GM13976 (cell line): ENCODE results near the gene SFT2D3.

Experiments
- DNase-seq: peaks from one replicate; pipeline ENCODE4 v3.0.0; 2012; ENCODE audit warnings: low spot score
- CTCF ChIP-seq: IDR thresholded peaks from 2 replicates; pipeline ENCODE4 v1.5.1; 2012; ENCODE audit warnings: borderline replicate concordance, mild to moderate bottlenecking; ENCODE audit not compliant: insufficient read depth; ENCODE audit errors: extremely low read depth, missing control alignments, control extremely low read depth
- in situ Hi-C: fragments of 300-500 bp; cut with MboI; formaldehyde crosslinking; loops from one replicate; pipeline ENCODE4 v1.12.0; 2022; ENCODE audit warnings: low sequenced_read_pairs, mixed read lengths, inconsistent platforms; ENCODE audit not compliant: unreplicated experiment

SFT2D3 gene

GRCh38 chr2:127655209-127656073, 45.9 kb upstream of the SFT2D3 start:
- TF ChIP-seq CTCF: no peak
- in situ Hi-C loops: no loop called here
- DNase-seq: no peak

GRCh38 chr2:127656569-127657231, 44.6 kb upstream of the SFT2D3 start:
- no peak for TF ChIP-seq CTCF
- in situ Hi-C loops: no loop called here
- no peak for DNase-seq

- DNase-seq: no peak
- in situ Hi-C loops: no loop called here
- TF ChIP-seq CTCF: no peak
Observed at GRCh38 chr2:127657232-127657595, 44.1 kb upstream of the SFT2D3 start.

GRCh38 chr2:127658146-127658545, 43.2 kb upstream of the SFT2D3 start:
- DNase-seq: no peak
- in situ Hi-C loops: no loop called here
- no peak for TF ChIP-seq CTCF

- in situ Hi-C loops: no loop called here
- DNase-seq: no peak
- TF ChIP-seq CTCF: no peak
Observed at GRCh38 chr2:127658641-127659407, 42.5 kb upstream of the SFT2D3 start.

- no peak for TF ChIP-seq CTCF
- DNase-seq: no peak
- in situ Hi-C loops: no loop called here
Observed at GRCh38 chr2:127659408-127660290, 41.6 kb upstream of the SFT2D3 start.
